Prostate gland (tissue), 2 donors: Measurements from ENCODE around the gene ATXN7L2.

Source experiments
- POLR2AphosphoS5 ChIP-seq: sonication (generic); formaldehyde crosslinking; IDR thresholded peaks from one replicate; pipeline ENCODE4 v1.6.1; 2017; ENCODE audit warnings: antibody characterized with exemption
- TF ChIP-seq, protein P1 (sequence below), 4 experiments: fragments of 200-600 bp in 2 of 4; fragments of 450-650 bp in 2 of 4; sonication (generic) in 2 of 4; IDR thresholded peaks; 1 replicate in 3 of 4; 2 replicates in 1 of 4; pipeline ENCODE4 v1.5.1; 2016 to 2019; ENCODE audit warnings: antibody characterized with exemption in 4 of 4, mild to moderate bottlenecking in 2 of 4, moderate library complexity in 2 of 4

DNA sequence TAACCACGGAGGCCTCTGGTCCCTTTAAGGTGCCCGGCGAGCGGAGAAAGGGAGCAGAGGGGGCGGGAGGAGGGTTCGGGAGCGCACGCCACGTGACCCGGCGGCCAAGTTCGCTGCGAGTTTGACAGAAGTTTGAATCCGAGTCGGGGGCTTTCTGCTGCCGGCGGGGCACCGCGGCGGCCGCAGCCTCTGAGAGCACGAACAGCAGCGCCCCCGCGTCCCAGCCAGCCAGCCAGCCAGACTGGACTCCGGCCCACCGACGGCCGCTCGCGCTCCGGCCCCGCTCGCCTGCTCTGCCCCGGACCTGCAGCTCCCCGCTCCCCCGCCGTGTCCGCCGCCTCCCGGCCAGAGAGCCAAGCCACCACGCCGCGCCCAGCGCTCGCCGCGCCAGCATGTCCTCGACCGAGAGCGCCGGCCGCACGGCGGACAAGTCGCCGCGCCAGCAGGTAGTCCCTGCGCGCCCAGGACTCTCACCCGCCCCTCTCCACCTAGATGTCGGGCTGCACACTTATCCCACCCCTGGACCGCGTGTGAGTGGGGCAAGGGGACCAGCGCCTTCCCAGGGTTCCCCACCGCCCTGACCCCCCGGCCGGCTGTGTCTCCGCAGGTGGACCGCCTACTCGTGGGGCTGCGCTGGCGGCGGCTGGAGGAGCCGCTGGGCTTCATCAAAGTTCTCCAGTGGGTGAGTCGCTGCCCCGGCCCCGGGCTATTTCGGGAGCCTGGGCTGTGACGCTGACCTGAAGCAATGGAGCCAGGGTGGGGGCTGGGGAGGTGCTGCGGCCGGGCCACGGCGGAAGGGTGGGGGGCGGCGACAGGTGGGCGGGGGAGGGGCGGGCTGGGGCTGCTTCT lies 17.0 kb upstream of the ATXN7L2 start, which contains the start of gene SYPL2:
- TF ChIP-seq POLR2AphosphoS5: no peak
- TF ChIP-seq, protein P1, sequence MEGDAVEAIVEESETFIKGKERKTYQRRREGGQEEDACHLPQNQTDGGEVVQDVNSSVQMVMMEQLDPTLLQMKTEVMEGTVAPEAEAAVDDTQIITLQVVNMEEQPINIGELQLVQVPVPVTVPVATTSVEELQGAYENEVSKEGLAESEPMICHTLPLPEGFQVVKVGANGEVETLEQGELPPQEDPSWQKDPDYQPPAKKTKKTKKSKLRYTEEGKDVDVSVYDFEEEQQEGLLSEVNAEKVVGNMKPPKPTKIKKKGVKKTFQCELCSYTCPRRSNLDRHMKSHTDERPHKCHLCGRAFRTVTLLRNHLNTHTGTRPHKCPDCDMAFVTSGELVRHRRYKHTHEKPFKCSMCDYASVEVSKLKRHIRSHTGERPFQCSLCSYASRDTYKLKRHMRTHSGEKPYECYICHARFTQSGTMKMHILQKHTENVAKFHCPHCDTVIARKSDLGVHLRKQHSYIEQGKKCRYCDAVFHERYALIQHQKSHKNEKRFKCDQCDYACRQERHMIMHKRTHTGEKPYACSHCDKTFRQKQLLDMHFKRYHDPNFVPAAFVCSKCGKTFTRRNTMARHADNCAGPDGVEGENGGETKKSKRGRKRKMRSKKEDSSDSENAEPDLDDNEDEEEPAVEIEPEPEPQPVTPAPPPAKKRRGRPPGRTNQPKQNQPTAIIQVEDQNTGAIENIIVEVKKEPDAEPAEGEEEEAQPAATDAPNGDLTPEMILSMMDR (IDR thresholded peaks at IDR 0.05): no peak
